Nephron (organoid): ENCODE data around the gene STX18.

Experiments used
- H3K27ac Mint-ChIP-seq, 3 experiments: 2 replicates each; pipeline ENCODE4 v1.8.0; 2020; ENCODE audit warnings: mixed read lengths in 3 of 3, mild to moderate bottlenecking in 2 of 3, moderate library complexity in 1 of 3
- H3K27me3 Mint-ChIP-seq: 2 replicates; pipeline ENCODE4 v1.8.0; 2021; ENCODE audit warnings: low read depth, mild to moderate bottlenecking, moderate library complexity, mixed read lengths
- H3K36me3 Mint-ChIP-seq: 2 replicates; pipeline ENCODE4 v1.8.0; 2020; ENCODE audit warnings: low read depth, mixed read lengths
- H3K4me1 Mint-ChIP-seq: 2 replicates; pipeline ENCODE4 v1.8.0; 2020; ENCODE audit warnings: mixed read lengths
- H3K4me3 Mint-ChIP-seq, 3 experiments: 2 replicates each; pipeline ENCODE4 v1.8.0; 2020; ENCODE audit warnings: mild to moderate bottlenecking in 3 of 3, mixed read lengths in 3 of 3, moderate library complexity in 2 of 3
- H3K9me3 Mint-ChIP-seq: 2 replicates; pipeline ENCODE4 v1.8.0; 2020; ENCODE audit warnings: mixed read lengths
- CTCF ChIP-seq, 3 experiments: fragments of 200-600 bp; sonication (generic); IDR thresholded peaks; one replicate each; pipeline ENCODE4 v1.5.0; 2021; ENCODE audit warnings: antibody characterized with exemption in 3 of 3; ENCODE audit not compliant: unreplicated experiment in 3 of 3

STX18 gene

GRCh38 chr4:4534515-4535145, 7.2 kb downstream of the STX18 start:
- Mint-ChIP-seq H3K4me3 (no peak overlapping the region), H3K4me1 (peaks cover 7% of the 10 kb centered on the region), H3K36me3 (no peaks in the 10 kb centered on the region), H3K9me3 (no peaks in the 10 kb centered on the region), H3K27me3 (no peaks in the 10 kb centered on the region), H3K27ac (no peak overlapping the region)
- TF ChIP-seq CTCF (IDR thresholded peaks at IDR 0.05; ENCODE audit: unreplicated experiment in 3 of 3): no peak

DNA sequence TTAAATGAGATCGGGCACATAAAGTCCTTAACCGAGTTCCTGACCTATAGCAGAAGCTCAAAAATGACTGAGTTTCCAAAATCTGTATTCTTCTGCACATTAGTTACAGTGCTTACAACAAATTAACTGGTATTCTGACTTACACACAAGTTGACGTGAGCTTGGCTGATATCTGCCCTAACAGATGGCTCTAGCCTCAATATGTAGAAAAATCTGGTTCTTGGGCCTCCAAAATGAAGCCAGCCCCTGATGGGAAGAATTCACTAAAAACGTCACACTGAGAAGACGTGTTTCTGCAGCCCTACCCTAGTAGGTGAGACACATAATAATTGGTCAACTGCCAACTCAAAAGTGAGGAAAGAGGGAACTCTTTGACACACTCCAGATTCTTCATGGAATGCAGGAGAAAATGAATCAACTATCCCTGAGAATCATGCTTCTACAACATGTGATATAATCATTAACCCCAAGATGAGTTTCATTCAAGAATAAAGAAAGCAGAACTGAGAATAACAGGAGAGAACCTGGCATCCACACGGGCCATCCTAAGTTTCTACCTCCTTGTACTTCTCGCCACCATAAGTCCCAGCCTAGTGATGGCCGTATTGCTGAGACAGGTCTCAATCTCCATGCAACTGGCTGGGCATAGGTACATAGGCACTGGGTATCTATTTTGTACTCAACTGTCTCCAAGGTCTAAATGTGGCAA, 8.2 kb downstream of the STX18 start:
- H3K27ac Mint-ChIP-seq: peak overlapping the region in 1 of 3 experiments; percentile 27
- no peaks in the 10 kb centered on the region for H3K36me3 Mint-ChIP-seq
- H3K4me3 Mint-ChIP-seq: no peak overlapping the region
- no peaks in the 10 kb centered on the region for H3K4me1 Mint-ChIP-seq
- no peaks in the 10 kb centered on the region for H3K9me3 Mint-ChIP-seq
- no peaks in the 10 kb centered on the region for H3K27me3 Mint-ChIP-seq
- no peak for TF ChIP-seq CTCF (IDR thresholded peaks at IDR 0.05; ENCODE audit: unreplicated experiment in 3 of 3)

DNA sequence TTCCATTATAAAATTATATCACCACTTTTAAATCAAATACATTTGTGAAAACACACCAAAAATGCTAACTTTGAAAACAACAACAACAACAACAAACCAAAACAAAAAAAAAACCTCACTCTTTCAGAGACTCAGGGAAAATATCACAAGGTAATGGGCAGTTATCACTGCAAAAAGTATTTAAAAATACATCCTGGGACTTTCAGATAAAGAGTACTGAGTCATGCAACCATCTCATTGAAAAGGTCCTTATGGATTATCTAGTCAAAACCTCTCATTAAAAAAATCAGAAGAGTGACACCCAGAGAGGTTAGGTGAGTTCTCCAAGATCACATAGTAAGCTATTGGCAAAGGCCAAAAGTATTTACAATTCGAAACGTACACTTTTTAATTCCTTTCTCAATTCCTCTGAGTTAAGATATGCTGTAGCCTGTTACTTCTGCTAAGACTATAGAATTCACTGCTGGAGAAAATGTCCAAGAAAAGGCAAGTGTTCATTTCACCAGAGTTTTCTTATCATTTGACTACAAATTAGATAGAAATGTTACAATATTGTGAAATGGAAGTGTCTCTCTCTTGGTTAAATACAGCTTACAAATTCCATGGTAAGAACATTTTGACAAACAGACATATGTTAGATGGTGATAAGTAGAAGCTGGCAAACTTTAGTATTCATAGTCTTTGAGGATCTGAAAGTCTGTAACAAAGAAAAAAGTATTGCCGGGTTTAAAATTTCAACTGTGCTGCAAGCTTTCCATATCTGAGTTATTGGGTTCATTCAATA, 9.3 kb downstream of the STX18 start:
- no peak for TF ChIP-seq CTCF (IDR thresholded peaks at IDR 0.05; ENCODE audit: unreplicated experiment in 3 of 3)
- no peak overlapping the region for H3K27ac Mint-ChIP-seq
- no peak overlapping the region for H3K4me3 Mint-ChIP-seq
- H3K9me3 Mint-ChIP-seq: no peaks in the 10 kb centered on the region
- no peaks in the 10 kb centered on the region for H3K27me3 Mint-ChIP-seq
- no peaks in the 10 kb centered on the region for H3K4me1 Mint-ChIP-seq
- peaks cover 3% of the 10 kb centered on the region for H3K36me3 Mint-ChIP-seq

GRCh38 chr4:4529392-4529791, 12.5 kb downstream of the STX18 start:
- no peak for TF ChIP-seq CTCF (IDR thresholded peaks at IDR 0.05; ENCODE audit: unreplicated experiment in 3 of 3)
- Mint-ChIP-seq H3K4me3 (no peak overlapping the region), H3K9me3 (no peaks in the 10 kb centered on the region), H3K27ac (no peak overlapping the region), H3K4me1 (no peaks in the 10 kb centered on the region), H3K36me3 (peaks cover 3% of the 10 kb centered on the region), H3K27me3 (no peaks in the 10 kb centered on the region)

DNA sequence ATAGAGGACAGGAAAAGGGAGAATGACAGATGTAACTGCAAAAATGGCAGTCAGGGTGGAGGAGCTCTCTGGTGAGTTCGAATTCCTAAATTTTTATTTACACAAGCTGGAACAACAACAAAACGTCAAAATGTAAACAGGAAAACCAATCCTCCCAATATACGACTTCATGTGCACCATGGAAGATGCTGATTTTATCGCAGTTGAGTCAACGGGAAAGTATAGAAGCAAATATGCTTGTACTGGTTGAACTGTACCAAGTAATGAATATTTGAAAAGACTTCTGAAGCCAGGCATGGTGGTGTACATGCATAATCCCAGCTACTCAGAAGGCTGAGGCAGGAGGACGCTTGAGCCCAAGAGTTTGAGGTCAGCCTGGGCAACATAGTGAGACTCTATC, 15.4 kb downstream of the STX18 start:
- Mint-ChIP-seq H3K27ac (no peak overlapping the region), H3K27me3 (no peaks in the 10 kb centered on the region), H3K4me1 (peaks cover 13% of the 10 kb centered on the region), H3K36me3 (peaks cover 3% of the 10 kb centered on the region), H3K9me3 (no peaks in the 10 kb centered on the region), H3K4me3 (no peak overlapping the region)
- TF ChIP-seq CTCF (IDR thresholded peaks at IDR 0.05; ENCODE audit: unreplicated experiment in 3 of 3): no peak
